Measurements from ENCODE around the gene MCC.

Gene MCC

DNA sequence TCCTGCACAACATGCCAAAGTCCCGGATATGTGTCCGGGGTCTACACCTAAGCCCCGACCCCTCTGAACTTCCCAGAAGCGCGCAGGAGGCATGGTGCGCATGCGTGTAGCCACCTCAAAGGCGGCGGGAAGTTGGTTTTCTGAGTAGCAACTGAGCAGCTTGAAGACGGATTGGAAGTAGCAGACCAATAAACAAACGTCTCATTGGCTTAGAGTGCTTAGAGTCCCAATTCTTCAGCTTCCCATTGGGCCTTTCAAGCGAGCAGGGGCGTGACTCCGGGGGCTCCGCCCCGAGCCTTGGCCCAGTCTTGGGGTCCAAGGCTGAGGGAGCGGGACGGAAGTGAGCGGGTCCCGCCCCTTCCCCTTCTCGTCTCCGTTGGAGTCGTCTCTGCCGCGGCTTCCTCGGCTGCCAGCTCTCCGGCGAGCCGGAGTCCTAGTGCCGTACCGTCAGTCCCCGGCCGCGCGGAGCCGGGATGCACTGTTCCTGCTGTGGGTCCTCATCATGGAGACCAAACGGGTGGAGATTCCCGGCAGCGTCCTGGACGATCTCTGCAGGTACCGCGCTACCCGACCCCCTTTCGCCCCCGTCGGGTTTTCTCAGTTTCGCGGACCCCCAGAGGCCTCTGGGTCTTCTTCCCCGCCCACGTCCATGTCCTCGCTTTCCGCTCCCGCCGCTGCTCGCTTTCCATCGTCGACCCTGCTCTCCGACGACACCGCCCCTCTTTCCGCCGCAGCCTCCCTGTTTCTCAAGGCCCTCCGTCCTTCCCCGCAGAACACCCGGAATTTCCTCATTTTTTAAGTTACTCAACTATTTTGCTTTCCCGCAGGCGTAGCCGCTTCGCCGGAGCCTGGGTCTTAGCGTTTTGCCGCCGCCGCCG lies 511.6 kb downstream of the MCC start, which contains the start of gene DCP2:
Gene DCP2, plus strand, starts transcription at position 367 of the 878 bp plus-strand sequence. Its CDS starts 136 bp downstream, at position 503.
- peak within 1 kb of the TSS; percentile 78 for H3K9ac ChIP-seq (ENCODE audit: low read depth, low read length)
- peak within 1 kb of the TSS; percentile 90 for H3K4me3 ChIP-seq (ENCODE audit: low read depth, low read length)
- peak within 1 kb of the TSS; percentile 96 for H3K27ac ChIP-seq (ENCODE audit: low read depth, low read length)
- H3K36me3 ChIP-seq (ENCODE audit: control insufficient read depth, insufficient read depth, low read length), result peaks cover 8% of the 10 kb centered on the region
- no peaks in the 10 kb centered on the region for H3K9me3 ChIP-seq (ENCODE audit: control insufficient read depth, insufficient read depth, low read length)
- peaks cover 27% of the 10 kb centered on the region for H3K4me1 ChIP-seq (ENCODE audit: control insufficient read depth, insufficient read depth, low read length)
- H3K27me3 ChIP-seq (ENCODE audit: control insufficient read depth, insufficient read depth, low read length), result no peaks in the 10 kb centered on the region

DNA sequence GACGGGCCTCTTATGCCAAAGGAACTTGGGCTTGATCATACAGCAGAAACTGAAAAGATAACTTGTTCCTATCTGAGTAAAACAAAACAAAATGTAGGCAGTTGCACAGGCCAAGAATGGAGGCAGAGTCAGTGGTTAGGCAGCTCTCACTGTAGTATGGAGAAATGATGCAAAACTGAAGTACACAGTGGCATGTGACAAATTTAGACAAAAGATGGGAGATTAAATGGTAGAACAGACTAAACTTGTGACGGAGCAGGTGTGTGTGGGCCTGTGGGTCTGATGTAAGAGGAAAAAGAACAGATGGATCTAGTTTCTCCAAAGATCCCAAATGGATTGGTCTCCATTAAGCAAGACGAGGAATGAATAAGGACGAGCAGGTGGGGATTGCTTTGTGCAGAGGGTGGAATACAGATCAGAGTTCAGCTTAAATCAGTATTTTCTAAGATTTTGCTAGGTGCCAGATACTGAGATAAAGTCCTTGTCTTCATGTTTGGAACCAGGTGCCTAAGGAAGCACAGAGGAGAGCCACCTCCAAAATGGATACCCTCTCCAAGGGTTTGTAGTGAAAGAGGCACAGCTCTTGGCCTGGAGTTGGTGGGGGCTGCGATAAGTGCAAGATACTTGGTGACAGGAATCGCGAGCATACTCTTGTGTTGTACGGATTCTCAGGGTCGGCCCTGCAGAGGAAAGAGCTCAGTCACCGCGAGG lies 512.4 kb downstream of the MCC start:
- Histone ChIP-seq H3K36me3 (ENCODE audit: control insufficient read depth, insufficient read depth, low read length) (peaks cover 2% of the 10 kb centered on the region; the same call in 1 of the 2 replicates), H3K9me3 (ENCODE audit: control insufficient read depth, insufficient read depth, low read length) (no peaks in the 10 kb centered on the region), H3K27me3 (ENCODE audit: control insufficient read depth, insufficient read depth, low read length) (no peaks in the 10 kb centered on the region), H3K4me1 (ENCODE audit: control insufficient read depth, insufficient read depth, low read length) (peaks cover 27% of the 10 kb centered on the region), H3K4me3 (ENCODE audit: low read depth, low read length) (peak overlapping the region; percentile 90), H3K9ac (ENCODE audit: low read depth, low read length) (peak overlapping the region; percentile 78), H3K27ac (ENCODE audit: low read depth, low read length) (peak overlapping the region; percentile 89)

DNA sequence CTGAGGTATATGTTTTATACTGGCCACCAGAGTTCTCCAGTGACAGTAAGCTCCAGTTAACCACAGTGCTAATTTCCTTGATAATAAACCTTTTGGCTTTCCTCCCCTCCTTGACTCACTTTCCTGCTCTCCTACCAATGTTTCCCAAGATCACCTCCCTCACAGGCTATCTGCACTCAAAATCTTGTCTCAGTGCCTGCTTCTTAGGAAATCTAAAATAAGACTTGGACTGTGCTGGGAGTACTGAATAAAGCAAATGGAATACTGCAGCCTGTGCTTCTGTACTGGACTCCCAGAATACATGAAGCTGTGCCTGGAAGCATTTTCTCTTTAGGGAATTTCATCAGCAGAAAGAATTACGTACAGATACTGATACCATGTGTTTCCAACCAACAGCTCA lies 513.4 kb downstream of the MCC start:
- no peaks in the 10 kb centered on the region for H3K36me3 ChIP-seq (ENCODE audit: control insufficient read depth, insufficient read depth, low read length)
- H3K27me3 ChIP-seq (ENCODE audit: control insufficient read depth, insufficient read depth, low read length), result no peaks in the 10 kb centered on the region
- H3K4me1 ChIP-seq (ENCODE audit: control insufficient read depth, insufficient read depth, low read length), result peaks cover 22% of the 10 kb centered on the region
- H3K27ac ChIP-seq (ENCODE audit: low read depth, low read length), result no peak overlapping the region
- no peak overlapping the region for H3K4me3 ChIP-seq (ENCODE audit: low read depth, low read length)
- H3K9ac ChIP-seq (ENCODE audit: low read depth, low read length), result no peak overlapping the region
- no peaks in the 10 kb centered on the region for H3K9me3 ChIP-seq (ENCODE audit: control insufficient read depth, insufficient read depth, low read length)

DNA sequence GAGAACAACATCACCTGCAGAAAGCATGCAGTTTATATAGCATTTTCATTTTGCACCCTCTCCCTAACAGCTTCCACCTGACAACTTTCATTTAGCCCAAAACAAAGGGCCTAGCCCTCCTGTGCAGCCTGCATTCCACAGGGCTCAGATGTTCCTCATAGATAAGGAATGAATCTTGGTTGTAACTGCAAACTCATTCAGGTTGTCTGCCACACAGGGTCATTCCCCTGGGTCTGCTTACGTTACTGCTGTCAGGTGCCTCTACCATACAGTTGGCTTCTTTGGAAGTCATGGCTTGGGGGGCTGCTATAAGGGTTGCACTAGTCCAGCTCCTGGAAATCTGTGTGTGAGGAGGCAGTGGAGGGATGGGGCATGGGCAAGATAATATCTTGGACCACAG lies 514.3 kb downstream of the MCC start:
- H3K27me3 ChIP-seq (ENCODE audit: control insufficient read depth, insufficient read depth, low read length), result no peaks in the 10 kb centered on the region
- peaks cover 13% of the 10 kb centered on the region for H3K4me1 ChIP-seq (ENCODE audit: control insufficient read depth, insufficient read depth, low read length)
- H3K27ac ChIP-seq (ENCODE audit: low read depth, low read length), result no peak overlapping the region
- no peaks in the 10 kb centered on the region for H3K36me3 ChIP-seq (ENCODE audit: control insufficient read depth, insufficient read depth, low read length)
- no peaks in the 10 kb centered on the region for H3K9me3 ChIP-seq (ENCODE audit: control insufficient read depth, insufficient read depth, low read length)
- no peak overlapping the region for H3K4me3 ChIP-seq (ENCODE audit: low read depth, low read length)
- no peak overlapping the region for H3K9ac ChIP-seq (ENCODE audit: low read depth, low read length)

DNA sequence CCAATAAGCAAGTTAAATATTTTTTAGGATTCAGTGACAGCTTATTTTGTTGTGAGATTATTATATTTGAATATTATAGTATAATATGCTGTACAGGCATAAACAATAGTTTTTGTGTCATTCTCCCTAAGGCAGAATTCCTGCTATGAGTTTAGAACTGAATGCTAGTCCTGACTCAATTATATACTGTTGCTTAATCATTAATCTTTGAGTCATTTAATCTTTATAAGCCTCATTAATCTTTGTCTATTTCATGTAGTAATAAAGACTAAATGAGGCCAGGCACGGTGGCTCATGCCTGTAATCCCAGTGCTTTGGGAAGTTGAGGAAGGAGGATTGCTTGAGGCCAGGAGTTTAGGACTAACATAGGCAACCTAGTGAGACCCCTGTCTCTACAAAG lies 515.2 kb downstream of the MCC start:
- peaks cover 11% of the 10 kb centered on the region; the same call in 1 of the 2 replicates for H3K4me1 ChIP-seq (ENCODE audit: control insufficient read depth, insufficient read depth, low read length)
- no peaks in the 10 kb centered on the region for H3K9me3 ChIP-seq (ENCODE audit: control insufficient read depth, insufficient read depth, low read length)
- no peak overlapping the region for H3K27ac ChIP-seq (ENCODE audit: low read depth, low read length)
- H3K27me3 ChIP-seq (ENCODE audit: control insufficient read depth, insufficient read depth, low read length), result no peaks in the 10 kb centered on the region
- H3K4me3 ChIP-seq (ENCODE audit: low read depth, low read length), result no peak overlapping the region
- no peak overlapping the region for H3K9ac ChIP-seq (ENCODE audit: low read depth, low read length)
- no peaks in the 10 kb centered on the region for H3K36me3 ChIP-seq (ENCODE audit: control insufficient read depth, insufficient read depth, low read length)
